CD4-positive, alpha-beta T cell treated with Interferon alpha-2 for 1 hour (primary cell): Measurements from ENCODE around the gene JMJD6.
A peak's percentile ranks its signal among the peaks of the same experiment; 100 is the strongest.
"Not testable (repeated sequence)": the region's sequence is repeated elsewhere in the genome, so short reads cannot be mapped to it uniquely, and the experiment has no call there.

ENCODE experiments used
- DNase-seq, 2 donors: peaks; one replicate each; pipeline ENCODE4 v3.0.0-alpha.2; 2020 to 2022

JMJD6 gene

DNA sequence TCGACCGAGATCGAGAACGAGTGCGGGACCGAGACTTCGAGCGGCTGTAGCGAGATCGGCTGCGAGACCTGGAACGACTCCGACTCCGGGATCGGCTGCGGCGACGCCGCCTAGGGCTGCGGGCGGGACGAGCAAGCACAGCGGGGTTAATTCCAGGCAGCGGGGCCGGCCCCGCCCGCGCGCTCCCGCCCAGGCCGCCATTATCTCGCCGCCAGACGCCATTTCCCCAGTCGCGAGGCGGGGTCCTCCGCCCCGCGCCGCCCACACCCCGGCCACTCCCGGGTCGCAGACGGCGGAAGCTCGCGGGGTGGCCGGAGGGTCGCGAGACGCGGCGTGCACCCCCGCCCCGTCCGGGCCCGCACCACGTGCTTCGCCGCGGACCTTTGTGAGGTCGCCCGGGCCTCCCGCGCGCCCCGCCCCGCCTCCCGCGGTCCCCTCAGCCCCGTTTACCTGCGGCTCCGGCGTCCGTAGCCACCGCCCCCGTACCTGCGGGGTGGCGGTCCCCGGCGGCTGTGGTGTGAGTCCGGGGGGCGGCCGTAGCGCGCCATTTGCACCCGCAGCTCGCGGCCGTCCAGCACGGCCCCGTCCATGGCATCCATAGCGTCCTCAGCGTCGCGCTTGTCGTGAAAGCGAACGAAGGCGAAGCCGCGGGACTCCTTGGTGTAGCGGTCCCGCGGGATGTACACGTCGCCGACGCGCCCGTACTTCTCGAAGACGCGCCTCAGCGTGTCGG lies 10.1 kb upstream of the JMJD6 start:
- DNase-seq, result peak; percentile 69 to 78

GRCh38 chr17:76735586-76736348 lies 9.4 kb upstream of the JMJD6 start:
- DNase-seq, result peak in 1 of 2 donors; percentile 21

DNA sequence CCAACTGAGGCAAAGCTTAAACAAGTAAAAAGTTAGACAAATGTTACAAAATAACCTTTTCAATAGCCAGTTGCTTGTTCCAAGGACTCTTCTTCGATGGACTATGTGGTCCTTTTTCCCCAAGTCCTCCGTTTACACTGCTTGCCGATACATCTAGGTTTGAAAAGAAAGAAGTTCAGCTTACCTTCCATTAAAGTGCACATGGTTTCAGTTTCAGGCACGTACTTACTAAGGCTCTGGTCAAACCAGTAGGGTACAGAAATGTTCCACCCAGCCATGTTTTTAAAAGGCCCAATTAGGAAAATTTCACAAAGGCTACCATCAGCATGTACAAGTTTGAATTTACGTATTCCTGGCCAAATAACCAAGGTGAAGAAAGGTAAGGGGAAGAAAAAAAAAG lies 8.6 kb upstream of the JMJD6 start:
- DNase-seq, result peak in 1 of 2 donors; percentile 58

- DNase-seq, result peak in 1 of 2 donors; percentile 33
Measured at GRCh38 chr17:76734080-76734840, 7.9 kb upstream of the JMJD6 start.

DNA sequence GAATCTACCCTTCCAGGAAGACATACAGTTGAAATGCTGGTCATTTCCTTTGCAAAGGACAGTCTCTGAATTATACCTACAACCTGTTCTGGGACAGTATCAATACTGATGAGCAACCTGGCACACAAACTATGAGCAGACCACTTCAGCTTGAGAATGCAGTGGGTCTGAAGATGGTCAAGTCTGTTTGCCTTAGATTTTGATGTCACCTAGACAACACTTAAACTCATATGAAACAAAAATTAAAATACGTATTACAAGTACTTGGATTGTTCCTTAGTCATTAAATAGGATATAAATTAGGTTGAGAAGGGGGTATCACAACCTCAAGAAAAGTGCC lies 7.2 kb upstream of the JMJD6 start:
- DNase-seq, result peak in 1 of 2 donors; percentile 14

DNA sequence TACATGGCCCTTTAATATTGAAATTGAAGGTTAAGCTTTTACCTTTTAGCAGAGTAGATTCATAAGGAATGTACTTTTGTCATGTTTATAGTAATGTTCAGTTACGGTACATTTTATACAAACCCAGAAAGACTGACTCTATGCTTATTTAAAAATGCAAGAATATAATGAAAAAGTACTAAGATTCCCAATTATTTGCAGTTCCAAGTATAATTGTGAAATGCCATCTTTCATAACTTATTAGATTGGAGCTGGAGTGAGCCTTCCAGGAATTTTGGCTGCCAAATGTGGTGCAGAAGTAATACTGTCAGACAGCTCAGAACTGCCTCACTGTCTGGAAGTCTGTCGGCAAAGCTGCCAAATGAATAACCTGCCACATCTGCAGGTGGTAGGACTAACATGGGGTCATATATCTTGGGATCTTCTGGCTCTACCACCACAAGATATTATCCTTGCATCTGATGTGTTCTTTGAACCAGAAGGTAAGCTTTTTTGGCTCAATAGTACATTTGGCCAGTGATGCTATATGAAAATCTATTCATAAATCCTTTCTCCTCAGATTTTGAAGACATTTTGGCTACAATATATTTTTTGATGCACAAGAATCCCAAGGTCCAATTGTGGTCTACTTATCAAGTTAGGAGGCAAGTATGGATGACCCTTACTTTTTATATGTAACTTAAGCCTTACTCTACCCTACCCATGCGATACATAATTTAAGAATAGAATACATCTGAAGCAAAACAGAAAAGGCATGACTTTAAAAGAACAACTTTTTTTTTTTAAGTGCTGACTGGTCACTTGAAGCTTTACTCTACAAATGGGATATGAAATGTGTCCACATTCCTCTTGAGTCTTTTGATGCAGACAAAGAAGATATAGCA lies 6.6 kb upstream of the JMJD6 start:
- DNase-seq, result peak in 1 of 2 donors; percentile 17

GRCh38 chr17:76731800-76732733 lies 5.7 kb upstream of the JMJD6 start:
- DNase-seq, result peak in 1 of 2 donors; percentile 14

DNA sequence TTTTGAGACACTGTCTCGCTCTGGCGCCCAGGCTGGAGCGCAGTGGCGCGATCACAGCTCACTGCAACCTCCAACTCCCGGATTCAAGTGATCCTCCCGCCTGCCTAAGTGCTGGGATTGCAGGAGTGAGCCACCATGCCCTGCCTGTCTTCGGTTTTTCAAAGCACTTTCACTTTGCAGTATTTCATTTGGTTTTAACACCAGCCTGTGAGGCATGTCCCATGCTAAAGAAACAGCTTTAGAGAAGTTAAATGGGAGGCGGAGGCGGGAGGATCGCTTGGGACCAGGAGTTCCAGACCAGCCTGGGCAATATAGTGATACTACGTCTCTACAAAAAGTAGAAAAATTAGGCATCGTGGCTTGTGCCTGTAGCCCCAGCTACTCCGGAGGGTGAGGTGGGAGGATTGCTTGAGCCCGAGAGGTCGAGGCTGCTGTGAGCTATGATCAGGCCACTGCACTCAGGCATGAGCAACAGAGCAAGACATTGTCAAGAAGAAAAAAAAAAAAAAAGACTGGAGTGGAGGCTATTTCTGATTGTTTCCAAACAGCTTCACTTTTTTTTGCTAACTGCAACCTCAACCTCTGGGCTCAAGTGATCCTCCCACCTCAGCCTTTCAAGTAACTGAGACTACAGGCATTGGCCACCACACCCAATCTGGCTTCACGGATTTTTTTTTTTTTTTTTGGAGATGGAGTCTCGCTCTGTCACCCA lies 1.5 kb upstream of the JMJD6 start:
- DNase-seq, result peak in 1 of 2 donors; percentile 46

DNA sequence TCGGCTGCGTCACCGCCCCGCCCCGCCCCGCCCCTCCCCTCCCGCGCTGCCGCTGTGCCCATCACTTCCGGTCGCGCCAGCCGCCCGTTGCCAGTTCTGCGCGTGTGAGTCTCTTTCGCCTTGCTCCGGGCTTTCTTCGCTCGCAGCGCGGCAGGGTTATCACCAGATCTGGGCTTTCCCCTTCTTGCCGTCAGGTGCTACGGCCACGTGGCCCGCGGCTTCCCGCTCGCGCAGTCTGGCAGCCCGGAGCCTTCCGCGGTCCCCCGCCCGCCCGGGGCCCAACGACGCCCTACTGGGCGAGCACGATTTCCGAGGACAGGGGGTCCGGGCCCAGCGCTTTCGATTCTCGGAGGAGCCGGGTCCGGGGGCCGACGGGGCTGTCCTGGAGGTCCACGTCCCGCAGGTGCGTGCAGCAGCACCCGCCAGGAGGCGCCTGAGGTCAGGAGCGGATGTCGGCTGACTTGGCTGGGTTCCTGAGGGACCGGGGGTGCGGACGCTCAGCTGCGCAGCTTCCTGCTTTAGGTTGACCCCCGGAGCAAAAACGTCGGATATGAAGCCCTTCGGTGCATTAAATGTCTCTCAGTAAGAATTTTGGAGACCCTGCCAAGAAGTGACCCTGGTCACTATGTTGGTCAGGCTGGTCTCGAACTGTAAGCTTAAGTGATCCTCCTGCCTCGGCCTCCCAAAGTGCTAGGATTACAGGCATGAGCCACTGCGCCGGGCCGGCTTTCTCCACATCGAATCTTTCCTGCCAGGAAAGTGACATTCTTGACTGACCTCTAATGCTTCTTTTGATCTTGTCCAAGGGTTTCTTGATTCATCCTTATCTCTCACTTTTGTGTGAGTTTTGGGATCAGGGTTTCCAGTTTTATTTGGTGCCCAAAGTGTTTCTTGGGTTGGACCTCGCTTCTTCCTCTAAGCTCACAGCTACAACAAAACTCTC lies 641 bp upstream of the JMJD6 start, which contains the start of gene METTL23:
Gene METTL23, plus strand, starts transcription at position 64 of the 943 bp plus-strand sequence. CDS start 2,872 bp downstream, outside the sequence.
- no peak for DNase-seq

DNA sequence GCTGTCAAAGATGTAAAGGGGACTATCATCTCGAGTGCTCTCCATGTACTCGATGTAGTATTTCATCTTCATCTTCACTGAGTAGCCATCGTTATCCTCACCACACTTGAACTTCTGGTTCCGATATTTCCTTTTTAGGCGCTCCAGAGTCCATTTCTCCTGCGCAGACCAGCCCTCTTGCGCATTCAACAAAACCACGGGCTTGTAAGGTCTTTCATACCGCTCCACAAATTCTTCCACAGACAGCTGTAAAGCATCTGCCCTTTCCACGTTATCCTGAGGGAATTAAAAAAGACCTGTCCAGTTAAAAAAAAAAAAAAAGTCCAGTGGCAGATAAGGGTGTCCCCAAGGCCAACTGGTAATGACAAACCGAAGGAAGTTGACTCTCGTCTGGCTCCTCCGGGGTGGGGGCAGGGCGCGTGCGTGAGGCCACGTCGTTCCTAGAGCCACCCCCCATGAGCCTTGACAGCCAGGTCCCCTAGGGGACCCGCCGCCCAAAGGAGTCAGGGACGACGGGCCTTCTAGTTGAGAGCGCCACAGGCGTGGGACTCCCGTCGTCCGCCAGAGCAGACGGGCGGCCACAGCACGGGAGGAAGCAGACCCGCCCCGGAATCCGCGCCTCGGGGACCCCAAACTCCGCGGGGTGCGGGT lies 701 bp downstream of the JMJD6 start:
- DNase-seq, result peak; percentile 72 to 74

- no peak for DNase-seq
Measured at GRCh38 chr17:76723812-76724211, 2.6 kb downstream of the JMJD6 start.

DNA sequence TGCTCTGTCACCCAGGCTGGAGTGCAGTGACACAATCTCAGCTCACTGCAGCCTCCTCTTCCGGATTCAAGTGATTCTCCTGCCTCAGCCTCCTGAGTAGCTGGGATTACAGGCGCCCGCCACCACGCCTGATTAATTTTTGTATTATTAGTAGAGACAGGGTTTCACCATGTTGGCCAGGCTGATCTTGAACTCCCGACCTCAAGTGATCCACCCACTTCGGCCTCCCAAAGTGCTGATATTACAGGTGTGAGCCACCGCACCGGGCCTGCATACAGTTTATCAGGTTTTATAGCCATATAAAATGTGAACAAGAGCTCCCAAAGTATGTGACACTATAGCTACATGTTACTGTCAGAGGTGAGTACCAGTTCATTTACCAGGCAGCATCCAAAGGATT lies 3.4 kb downstream of the JMJD6 start:
- not testable (repeated sequence) for DNase-seq

GRCh38 chr17:76722279-76722678 lies 4.1 kb downstream of the JMJD6 start:
- DNase-seq, result no peak

- no peak for DNase-seq
Measured at GRCh38 chr17:76721463-76721862, 4.9 kb downstream of the JMJD6 start.

- no peak for DNase-seq
Measured at GRCh38 chr17:76720941-76721340, 5.5 kb downstream of the JMJD6 start.

- DNase-seq, result no peak
Measured at GRCh38 chr17:76720211-76720610, 6.2 kb downstream of the JMJD6 start.

DNA sequence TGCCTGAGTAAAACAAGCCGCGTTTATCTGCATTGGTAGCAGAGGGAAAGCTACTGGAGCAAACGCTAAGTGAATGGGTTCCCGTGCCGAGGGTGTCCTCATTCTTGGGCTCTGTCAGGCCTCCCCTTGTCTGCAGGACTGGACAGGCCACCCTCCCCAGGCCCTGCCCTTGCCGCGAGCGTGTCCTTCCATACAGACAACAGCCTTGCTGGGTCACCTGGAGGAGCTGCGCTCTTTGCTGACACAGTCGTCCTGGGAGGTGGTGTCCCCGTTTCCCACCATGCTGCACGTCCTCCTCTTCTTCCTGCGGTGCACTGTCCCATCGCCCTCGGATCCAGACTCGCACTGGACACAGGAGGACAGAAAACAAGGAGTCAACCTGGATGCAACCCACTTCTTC lies 7.9 kb downstream of the JMJD6 start:
- no peak for DNase-seq

DNA sequence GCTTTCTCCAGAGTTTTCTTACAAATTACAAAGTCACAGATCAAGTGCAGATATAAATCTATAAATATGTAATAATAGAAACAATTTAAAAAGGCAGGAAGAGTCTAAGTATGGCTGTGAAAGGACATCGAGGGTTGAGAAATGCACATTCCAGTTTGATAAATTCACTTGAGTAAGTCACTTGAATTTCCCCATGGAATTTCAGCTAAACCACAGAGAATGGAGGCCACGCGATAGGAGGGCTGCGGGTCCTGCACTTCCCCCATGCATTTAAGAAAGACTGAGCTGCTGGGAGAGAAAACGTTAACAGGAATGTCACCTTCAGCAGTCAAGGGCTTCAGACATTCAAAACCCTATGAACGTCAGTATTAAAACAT lies 9.6 kb downstream of the JMJD6 start:
- DNase-seq, result no peak
